Left lung (tissue), 10 donors: ENCODE results near the gene ERO1B. TPM values are rescaled to one million over a fixed set of nuclear protein-coding genes. Genes with fewer than 3 reads are reported as not detected.

Source experiments
- ATAC-seq: fragments of 200-7000 bp; cut with Tn5 transposase; one replicate; pipeline ENCODE4 v1.9.1; 2020; ENCODE audit warnings: moderate library complexity
- DNase-seq, 4 donors: peaks; one replicate each; pipeline ENCODE4 v3.0.0-alpha.2; 2013 to 2020
- H3K27ac ChIP-seq, 2 donors: fragments of 200-600 bp; sonication (generic) in 1 of 2; one replicate each; pipeline versions ENCODE4 v1.5.0 to v1.8.0; 2020 to 2021
- H3K27me3 ChIP-seq, 2 donors: fragments of 200-600 bp; sonication (generic) in 1 of 2; one replicate each; pipeline versions ENCODE4 v1.5.0 to v1.8.0; 2020 to 2021
- H3K36me3 ChIP-seq, 2 donors: fragments of 200-600 bp; sonication (generic) in 1 of 2; one replicate each; pipeline versions ENCODE4 v1.5.0 to v1.8.0; 2020 to 2021
- H3K4me1 ChIP-seq, 2 donors: fragments of 200-600 bp; one replicate each; pipeline ENCODE4 v1.8.0; 2021
- H3K4me3 ChIP-seq, 2 donors: fragments of 200-600 bp; sonication (generic) in 1 of 2; one replicate each; pipeline versions ENCODE4 v1.5.0 to v1.8.0; 2020 to 2021; ENCODE audit warnings: mild to moderate bottlenecking in 1 of 2
- H3K9me3 ChIP-seq, 2 donors: fragments of 200-600 bp; sonication (generic) in 1 of 2; one replicate each; pipeline versions ENCODE4 v1.5.0 to v1.8.0; 2020 to 2021
- CTCF ChIP-seq, 2 donors: fragments of 200-600 bp; sonication (generic) in 1 of 2; IDR thresholded peaks; one replicate each; pipeline versions ENCODE4 v1.5.0 to v1.8.0; 2021; ENCODE audit warnings: antibody characterized with exemption in 2 of 2
- intact Hi-C, 2 donors: fragments of 100-400 bp; cut with DNase I; formaldehyde crosslinking; loops; one replicate each; pipeline versions ENCODE4 v1.11.2 to v1.14.2; 2022
- polyA plus RNA-seq, 6 donors: library from polyadenylated mRNA; unstranded; fragments of 120-200 nt; gene quantifications; one replicate each; pipeline ENCODE4 v1.2.1, GENCODE V29; 2013; ENCODE audit not compliant: insufficient read length in 6 of 6
- total RNA-seq, 2 donors: library from RNA; stranded (reverse); fragmentation: NEBNext Ultra II Directional; extraction: Animal tissue kit (Norgen Biotek cat#: 25700); gene quantifications; one replicate each; pipeline ENCODE4 v1.2.1, GENCODE V29; 2021
- donor health status: DM: no; HTN: yes; CAD: no.
- donor health status: DM: no; HTN: no; CAD: no.

Gene ERO1B
- total and polyA plus RNA-seq, 8 donors = 5.8 to 11.1 (median 9.5) TPM

- ATAC-seq (no peak), DNase-seq (no peak)
- Histone ChIP-seq H3K27me3 (no peaks in the 10 kb centered on the region), H3K36me3 (no peaks in the 10 kb centered on the region), H3K9me3 (peaks cover 0 to 17% of the 10 kb centered on the region in 2 donors), H3K4me1 (peaks cover 0 to 13% of the 10 kb centered on the region in 2 donors), H3K4me3 (no peak overlapping the region), H3K27ac (no peak overlapping the region)
- intact Hi-C loops = no loop called here
- no peak for TF ChIP-seq CTCF (IDR thresholded peaks at IDR 0.05)
Observed at GRCh38 chr1:236166041-236166440, 115.7 kb downstream of the ERO1B start.

Other genes starting within 250 kb of the ERO1B start
- 10 to 100 TPM; 55.4 to 77.4 TPM for gene NID1, start 216.9 kb downstream of the ERO1B start, total RNA-seq
- 100 to 1,000 TPM; 199 to 233 (median 227) TPM for gene NID1, start 216.9 kb downstream of the ERO1B start, polyA plus RNA-seq
- 10 to 100 TPM; 18.2 to 37.4 TPM for gene GPR137B, start 139.4 kb downstream of the ERO1B start, total RNA-seq
- gene GPR137B, start 139.4 kb downstream of the ERO1B start, polyA plus RNA-seq = 10 to 100 TPM in 5 of 6 donors, 1 to 10 TPM in 1; 9.3 to 15.4 (median 11.7) TPM
- under 1 TPM; 0.73 to 0.97 TPM for gene EDARADD, start 112.3 kb upstream of the ERO1B start, total RNA-seq
- gene EDARADD, start 112.3 kb upstream of the ERO1B start, polyA plus RNA-seq = 1 to 10 TPM; 3.4 to 7.5 (median 5.3) TPM
- gene LGALS8, start 242.0 kb upstream of the ERO1B start, total RNA-seq = 10 to 100 TPM; 64.2 to 78.8 TPM
- 10 to 100 TPM; 73.9 to 92.8 (median 81.4) TPM for gene LGALS8, start 242.0 kb upstream of the ERO1B start, polyA plus RNA-seq